Aorta (tissue), 5 donors: ENCODE results near the gene GALM. TPM values are rescaled to one million over a fixed set of nuclear protein-coding genes. Genes with fewer than 3 reads are reported as not detected.
"Not testable (repeated sequence)": the region's sequence is repeated elsewhere in the genome, so short reads cannot be mapped to it uniquely, and the experiment has no call there.

Experiments used
- ATAC-seq: fragments of 200-7000 bp; cut with Tn5 transposase; one replicate; pipeline ENCODE4 v1.9.1; 2022; ENCODE audit warnings: moderate library complexity; ENCODE audit not compliant: low FRiP score
- DNase-seq, 2 donors: peaks; one replicate each; pipeline ENCODE4 v3.0.0-alpha.2; 2020
- H3K27ac ChIP-seq, 2 donors: one replicate each; pipeline ENCODE4 v1.5.1; 2013; ENCODE audit warnings: low read length in 2 of 2, mild to moderate bottlenecking in 2 of 2, moderate library complexity in 2 of 2, control low read depth in 1 of 2, inconsistent platforms in 1 of 2, low read depth in 1 of 2
- H3K27me3 ChIP-seq, 2 donors: one replicate each; pipeline ENCODE4 v1.6.1; 2013; ENCODE audit warnings: control low read depth in 1 of 2, low read length in 1 of 2, mild to moderate bottlenecking in 1 of 2, moderate library complexity in 1 of 2; ENCODE audit not compliant: insufficient read depth in 2 of 2, control insufficient read depth in 1 of 2
- H3K36me3 ChIP-seq, 2 donors: one replicate each; pipeline ENCODE4 v1.6.1; 2013; ENCODE audit warnings: control low read depth in 1 of 2, low read length in 1 of 2, mild to moderate bottlenecking in 1 of 2; ENCODE audit not compliant: insufficient read depth in 2 of 2, control insufficient read depth in 1 of 2
- H3K4me1 ChIP-seq, 2 donors: one replicate each; pipeline ENCODE4 v1.6.1; 2013; ENCODE audit warnings: low read length in 2 of 2, control low read depth in 1 of 2, mild to moderate bottlenecking in 1 of 2, moderate library complexity in 1 of 2; ENCODE audit not compliant: insufficient read depth in 2 of 2, control insufficient read depth in 1 of 2
- H3K4me3 ChIP-seq, 2 donors: one replicate each; pipeline ENCODE4 v1.5.1; 2013; ENCODE audit warnings: low read length in 2 of 2, control low read depth in 1 of 2, mild to moderate bottlenecking in 1 of 2
- H3K9me3 ChIP-seq: one replicate; pipeline ENCODE4 v1.6.1; 2013; ENCODE audit warnings: mild to moderate bottlenecking, low read length; ENCODE audit not compliant: control insufficient read depth
- WGBS, 2 donors: extraction: QIAGEN DNeasy Blood & Tissue Kit; methylation state at CpG; one replicate each; pipeline ENCODE4 v1.1.7; 2013; 5-methylcytosine and 5-hydroxymethylcytosine counted together
- intact Hi-C, 2 donors: fragments of 100-400 bp; cut with DNase I; formaldehyde crosslinking; loops; one replicate each; pipeline versions ENCODE4 v1.14.2 to v1.15.0; 2022
- polyA plus RNA-seq, 2 donors: library from polyadenylated mRNA; stranded (reverse); fragments of 200-250 nt; gene quantifications; one replicate each; pipeline ENCODE4 v1.2.3, GENCODE V29; 2013
- total RNA-seq, 2 donors: library from RNA; stranded (reverse); fragmentation: NEBNext Ultra II Directional; extraction: Animal tissue kit (Norgen Biotek cat#: 25700); gene quantifications; one replicate each; pipeline ENCODE4 v1.2.1, GENCODE V29; 2021
- donor health status: healthy with polysubstance abuse.
- donor health status: Bipolar disorder and iron deficiency.
- donor health status: DM: no; HTN: no; CAD: no.
- donor health status: DM: no; HTN: no; CAD: no.
- donor health status: DM: yes; HTN: yes; CAD: no.

Gene GALM
- total and polyA plus RNA-seq, 4 donors = 8.6 to 23.3 (median 14.5) TPM

DNA sequence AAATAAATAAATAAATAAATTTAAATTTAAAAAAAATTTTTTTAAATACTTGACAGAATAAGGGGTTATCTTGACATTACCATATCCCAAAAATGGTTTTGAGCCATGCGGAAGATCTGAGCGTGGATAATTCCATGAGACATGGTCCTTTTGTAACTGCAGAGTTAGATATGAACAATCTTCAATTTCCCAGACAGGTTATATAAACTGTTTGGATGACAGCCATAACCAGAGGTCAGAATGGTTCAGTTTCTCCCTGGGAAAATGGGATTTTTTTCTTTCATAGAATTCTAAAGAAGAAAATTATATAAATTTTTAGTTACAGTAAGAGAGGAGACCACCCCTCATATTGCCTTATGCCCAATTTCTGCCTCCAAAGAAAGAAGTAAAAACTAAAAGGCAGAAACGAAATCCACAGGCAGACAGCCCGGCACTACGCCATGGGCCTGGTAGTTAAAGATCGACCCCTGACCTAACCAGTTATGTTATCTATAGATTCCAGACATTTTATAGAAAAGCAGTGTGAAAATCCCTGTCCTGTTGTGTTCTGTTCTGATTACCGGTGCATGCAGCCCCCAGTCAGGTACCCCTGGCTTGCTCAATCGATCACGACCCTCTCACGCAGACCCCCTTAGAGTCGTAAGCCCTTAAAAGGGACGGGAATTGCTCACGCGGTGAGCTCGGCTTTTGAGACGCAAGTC lies 3.0 kb downstream of the GALM start:
- H3K4me3 ChIP-seq = no peak overlapping the region
- no peak overlapping the region for H3K27ac ChIP-seq
- no peaks in the 10 kb centered on the region for H3K36me3 ChIP-seq
- H3K4me1 ChIP-seq = peaks cover 0 to 6% of the 10 kb centered on the region in 2 donors
- intact Hi-C loops = loop anchor here in 1 of 2 donors (5.0 kb wide), 1 partner anchor 67 kb away; the partner anchor contains the start of gene HNRNPLL
- no peaks in the 10 kb centered on the region for H3K9me3 ChIP-seq
- 92 to 95% methylated on average over 16 of the region's 16 CpGs for WGBS, 2 donors
- no peak for ATAC-seq
- H3K27me3 ChIP-seq = no peaks in the 10 kb centered on the region
- no peak for DNase-seq

DNA sequence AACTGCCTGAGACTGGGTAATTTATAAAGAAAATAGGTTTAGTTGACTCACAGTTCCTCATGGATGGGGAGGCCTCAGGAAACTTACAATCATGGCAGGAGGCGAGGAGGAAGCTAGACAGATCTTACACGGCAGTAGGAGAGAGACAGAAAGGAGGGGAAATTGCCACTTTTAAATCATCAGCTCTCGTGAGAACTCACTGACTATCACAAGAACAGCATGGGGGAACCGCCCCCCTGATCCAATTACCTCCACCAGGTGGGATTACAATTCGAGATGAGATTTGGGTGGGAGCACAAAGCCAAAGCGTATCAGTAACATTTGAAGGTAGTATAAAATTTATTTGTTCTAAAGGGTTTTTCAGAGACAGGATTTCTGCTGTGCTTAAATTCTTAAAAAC lies 5.4 kb downstream of the GALM start:
- Histone ChIP-seq H3K27me3 (no peaks in the 10 kb centered on the region), H3K36me3 (peaks cover 0 to 2% of the 10 kb centered on the region in 2 donors), H3K27ac (no peak overlapping the region), H3K9me3 (no peaks in the 10 kb centered on the region), H3K4me3 (no peak overlapping the region), H3K4me1 (peaks cover 0 to 6% of the 10 kb centered on the region in 2 donors)
- intact Hi-C loops = no loop called here
- 87 to 93% methylated on average over 6 of the region's 6 CpGs for WGBS, 2 donors
- no peak for DNase-seq
- ATAC-seq = no peak

DNA sequence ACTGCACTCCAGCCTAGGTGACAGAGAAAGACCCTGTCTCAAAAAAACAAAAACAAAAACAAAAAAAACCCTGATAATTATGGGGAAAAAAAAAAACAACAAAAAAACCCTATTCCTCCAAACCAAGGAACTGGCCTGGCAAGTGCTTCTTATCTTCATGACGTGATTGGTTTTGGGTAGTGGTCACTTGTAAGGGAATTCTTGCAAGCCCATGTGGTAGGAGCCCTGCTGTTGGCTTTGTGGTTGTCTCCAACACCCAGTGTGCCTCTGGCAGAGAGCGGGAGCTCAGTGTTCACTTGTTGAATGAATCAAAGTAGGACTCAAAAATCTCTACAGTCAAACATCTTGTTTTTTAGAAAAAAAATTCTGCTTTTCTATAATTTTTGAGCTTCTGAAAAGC lies 6.0 kb downstream of the GALM start:
- peaks cover 0 to 2% of the 10 kb centered on the region in 2 donors for H3K36me3 ChIP-seq
- no peaks in the 10 kb centered on the region for H3K27me3 ChIP-seq
- H3K4me3 ChIP-seq = no peak overlapping the region
- intact Hi-C loops = no loop called here
- DNase-seq (no peak), ATAC-seq (no peak)
- WGBS, 2 donors = 82 to 89% methylated on average over 2 of the region's 2 CpGs
- no peak overlapping the region for H3K27ac ChIP-seq
- H3K4me1 ChIP-seq = peaks cover 0 to 2% of the 10 kb centered on the region in 2 donors
- H3K9me3 ChIP-seq = no peaks in the 10 kb centered on the region

DNA sequence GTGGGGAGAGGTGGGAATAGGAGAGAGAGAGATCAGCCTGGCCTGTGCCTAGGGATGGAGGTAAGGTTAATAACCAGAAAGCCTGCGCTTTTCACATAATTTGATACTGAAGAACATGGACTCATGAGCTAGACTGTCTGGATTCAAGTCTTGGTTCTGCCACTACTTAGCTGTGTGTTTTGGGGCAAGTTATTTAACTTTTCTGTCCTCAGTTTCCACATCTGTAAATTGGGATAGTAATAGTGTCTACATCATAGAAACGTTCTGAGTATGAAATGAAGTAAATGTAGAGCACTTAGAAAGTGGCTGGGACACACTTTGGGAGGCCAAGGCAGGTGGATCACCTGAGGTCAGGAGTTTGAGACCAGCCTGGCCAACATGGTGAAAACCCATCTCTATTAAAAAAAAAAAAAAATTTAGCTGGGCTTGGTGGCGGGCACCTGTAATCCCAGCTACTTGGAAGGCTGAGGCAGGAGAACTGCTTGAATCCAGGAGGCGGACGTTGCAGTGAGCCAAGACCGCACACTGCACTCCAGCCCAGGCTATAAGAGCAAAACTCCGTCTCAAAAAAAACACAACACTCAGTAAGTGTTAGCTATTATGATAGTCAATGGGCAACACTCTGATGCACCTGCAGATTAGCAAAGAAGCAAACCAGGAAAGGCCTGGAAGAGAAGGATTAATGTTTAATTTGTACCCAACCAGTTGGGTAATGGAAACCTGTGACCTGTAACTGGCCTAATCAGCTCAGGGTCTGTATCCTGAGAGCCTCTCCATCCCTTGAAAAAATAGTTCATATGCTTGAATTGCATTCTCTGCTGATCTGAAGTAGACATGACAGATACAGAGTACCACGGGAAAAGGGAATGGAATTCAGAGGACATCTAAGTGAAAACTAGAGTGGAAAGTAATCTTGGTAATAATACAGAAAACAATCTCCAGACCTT lies 6.8 kb downstream of the GALM start:
- peaks cover 0 to 6% of the 10 kb centered on the region in 2 donors for H3K36me3 ChIP-seq
- no peaks in the 10 kb centered on the region for H3K4me1 ChIP-seq
- DNase-seq (no peak), ATAC-seq (no peak)
- H3K27ac ChIP-seq = no peak overlapping the region
- no peaks in the 10 kb centered on the region for H3K27me3 ChIP-seq
- H3K4me3 ChIP-seq = no peak overlapping the region
- H3K9me3 ChIP-seq = no peaks in the 10 kb centered on the region
- intact Hi-C loops = no loop called here
- 85 to 92% methylated on average over 8 of the region's 8 CpGs for WGBS, 2 donors

DNA sequence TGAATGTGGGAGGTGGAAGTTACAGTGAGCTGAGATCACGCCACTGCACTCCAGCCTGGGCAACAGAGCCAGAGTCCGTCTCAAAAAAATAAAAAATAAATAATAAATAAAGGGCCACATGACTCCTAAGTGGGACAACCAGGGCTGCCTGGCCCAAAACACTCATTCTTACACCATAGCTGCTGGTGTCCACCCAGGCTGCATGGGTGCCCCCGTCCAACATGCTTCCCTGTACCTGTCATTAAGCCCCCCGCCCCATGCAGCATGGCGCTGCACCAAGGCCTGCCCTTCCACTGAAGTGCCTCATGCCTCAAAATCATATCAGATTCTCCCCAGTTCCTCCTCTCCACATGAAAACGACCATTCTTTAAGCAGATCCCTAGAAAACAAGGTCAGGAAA lies 10.8 kb downstream of the GALM start:
- no peaks in the 10 kb centered on the region for H3K27me3 ChIP-seq
- no peaks in the 10 kb centered on the region for H3K9me3 ChIP-seq
- peaks cover 4 to 9% of the 10 kb centered on the region in 2 donors for H3K36me3 ChIP-seq
- 91 to 94% methylated on average over 6 of the region's 6 CpGs for whole genome bisulfite sequencing, 2 donors
- H3K4me1 ChIP-seq = no peaks in the 10 kb centered on the region
- intact Hi-C loops = no loop called here
- ATAC-seq (no peak), DNase-seq (no peak)
- no peak overlapping the region for H3K27ac ChIP-seq
- H3K4me3 ChIP-seq = no peak overlapping the region

DNA sequence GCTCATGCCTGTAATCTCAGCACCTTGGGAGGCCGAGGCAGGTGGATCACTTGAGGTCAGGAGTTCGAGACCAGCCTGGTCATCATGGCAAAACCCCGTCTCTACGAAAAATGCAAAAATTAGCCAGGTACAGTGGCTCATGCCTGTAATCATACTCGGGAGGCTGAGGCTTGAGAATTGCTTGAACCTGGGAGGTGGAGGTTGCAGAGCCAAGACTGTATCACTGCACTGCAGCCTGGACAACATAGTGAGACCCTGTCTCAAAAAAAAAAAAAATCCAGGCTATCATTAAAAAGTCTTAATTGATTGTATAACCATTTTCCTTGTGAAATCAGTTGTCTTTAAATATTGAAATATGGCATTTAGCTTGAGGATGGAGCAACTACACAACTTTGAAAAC lies 15.0 kb downstream of the GALM start:
- H3K9me3 ChIP-seq, H3K4me1 ChIP-seq, H3K4me3 ChIP-seq, H3K27me3 ChIP-seq, intact Hi-C loops, H3K36me3 ChIP-seq, H3K27ac ChIP-seq, DNase-seq, ATAC-seq: not testable (repeated sequence)
- WGBS, 2 donors = 95% methylated on average over 5 of the region's 5 CpGs

DNA sequence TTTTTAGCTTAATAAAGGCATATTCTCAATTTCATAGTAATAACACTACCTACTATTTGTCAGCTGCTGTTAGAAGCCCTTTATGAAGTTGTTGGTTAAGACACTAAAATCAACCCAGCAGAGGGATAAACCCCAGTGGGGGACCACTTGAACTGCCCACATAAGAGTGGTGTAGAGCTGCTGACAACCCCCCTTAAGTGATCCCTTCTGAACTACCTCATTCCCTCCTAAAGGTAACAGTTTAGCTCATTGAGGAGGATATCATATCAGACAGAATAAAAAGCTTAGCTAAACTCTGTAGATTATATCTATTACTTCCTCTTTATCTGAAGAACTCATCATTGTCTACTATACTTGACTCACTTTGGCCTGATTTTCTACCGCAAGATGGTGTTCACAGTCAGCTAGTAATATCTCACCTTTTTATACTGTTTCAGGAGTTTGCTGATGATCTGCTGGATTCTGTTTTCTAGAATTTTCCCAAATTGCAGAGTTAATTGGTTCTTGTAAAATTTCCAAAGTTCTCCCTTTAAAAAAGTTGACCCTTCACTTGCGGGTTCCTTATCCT lies 16.2 kb downstream of the GALM start:
- ATAC-seq (no peak), DNase-seq (no peak)
- Histone ChIP-seq H3K27ac (no peak overlapping the region), H3K36me3 (peaks cover 7 to 8% of the 10 kb centered on the region in 2 donors), H3K9me3 (no peaks in the 10 kb centered on the region), H3K4me1 (no peaks in the 10 kb centered on the region), H3K4me3 (no peak overlapping the region), H3K27me3 (no peaks in the 10 kb centered on the region)
- intact Hi-C loops = no loop called here
- WGBS, 2 donors = 94 to 96% methylated on average over 2 of the region's 2 CpGs

DNA sequence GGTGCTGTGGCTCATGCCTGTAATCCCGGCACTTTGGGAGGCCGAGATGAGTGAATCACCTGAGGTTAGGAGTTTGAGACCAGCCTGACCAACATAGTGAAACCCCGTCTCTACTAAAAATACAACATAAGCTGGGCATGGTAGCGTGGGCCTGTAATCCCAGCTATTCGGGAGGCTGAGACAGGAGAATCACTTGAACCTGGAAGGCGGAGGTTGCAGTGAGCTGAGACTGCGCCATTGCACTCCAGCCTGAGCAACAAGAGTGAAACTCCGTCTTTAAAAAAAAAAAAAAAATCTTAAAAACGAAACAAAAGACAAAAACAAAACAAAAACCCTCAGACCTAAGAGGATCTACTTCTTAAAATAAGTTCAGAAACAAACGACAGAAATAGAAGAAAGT lies 16.7 kb downstream of the GALM start:
- H3K4me1 ChIP-seq, H3K9me3 ChIP-seq, intact Hi-C loops, DNase-seq, H3K4me3 ChIP-seq, H3K36me3 ChIP-seq, H3K27ac ChIP-seq, H3K27me3 ChIP-seq, ATAC-seq: not testable (repeated sequence)
- 91 to 92% methylated on average over 10 of the region's 10 CpGs for whole genome bisulfite sequencing, 2 donors
